Pulmonary artery endothelial cell (primary cell): ENCODE results near the gene PDE11A. TPM values are rescaled to one million over a fixed set of nuclear protein-coding genes. Genes with fewer than 3 reads are reported as not detected.
A peak's percentile ranks its signal among the peaks of the same experiment; 100 is the strongest.

ENCODE experiments used
- DNase-seq: peaks from one replicate; pipeline ENCODE4 v3.0.0-alpha.2; 2011; ENCODE audit warnings: low read depth, low spot score
- total RNA-seq: library from RNA; depleted of rRNA; stranded (reverse); fragments of >200 nt; gene quantifications from 2 replicates; pipeline ENCODE4 v1.2.3, GENCODE V29; 2014

Gene PDE11A
- total RNA-seq, 1 donor from 2014 or later: under 0.01 TPM

- DNase-seq: no peak
Observed at GRCh38 chr2:177602611-177603164, 469.9 kb downstream of the PDE11A start.

- no peak for DNase-seq
Observed at GRCh38 chr2:177600917-177601316, 471.7 kb downstream of the PDE11A start.

- no peak for DNase-seq
Observed at GRCh38 chr2:177599956-177600355, 472.6 kb downstream of the PDE11A start.

GRCh38 chr2:177599139-177599688 lies 473.4 kb downstream of the PDE11A start:
- DNase-seq: peak; percentile 63

GRCh38 chr2:177598326-177599138 lies 474.0 kb downstream of the PDE11A start:
- no peak for DNase-seq

- no peak for DNase-seq
Observed at GRCh38 chr2:177597759-177598158, 474.8 kb downstream of the PDE11A start.

- DNase-seq: no peak
Observed at GRCh38 chr2:177596866-177597265, 475.7 kb downstream of the PDE11A start.

GRCh38 chr2:177595126-177595845 lies 477.3 kb downstream of the PDE11A start:
- DNase-seq: no peak

GRCh38 chr2:177593402-177593801 lies 479.2 kb downstream of the PDE11A start:
- no peak for DNase-seq

GRCh38 chr2:177592945-177593344 lies 479.6 kb downstream of the PDE11A start:
- DNase-seq: no peak

- DNase-seq: no peak
Observed at GRCh38 chr2:177592397-177592796, 480.2 kb downstream of the PDE11A start.

GRCh38 chr2:177589186-177589585 lies 483.4 kb downstream of the PDE11A start:
- no peak for DNase-seq

GRCh38 chr2:177588671-177589070 lies 483.9 kb downstream of the PDE11A start:
- DNase-seq: no peak

GRCh38 chr2:177587371-177587770 lies 485.2 kb downstream of the PDE11A start:
- DNase-seq: no peak

- DNase-seq: no peak
Observed at GRCh38 chr2:177586154-177586553, 486.4 kb downstream of the PDE11A start.

GRCh38 chr2:177585234-177585863 lies 487.2 kb downstream of the PDE11A start:
- no peak for DNase-seq

- no peak for DNase-seq
Observed at GRCh38 chr2:177584030-177584692, 488.4 kb downstream of the PDE11A start.

GRCh38 chr2:177582000-177582399 lies 490.6 kb downstream of the PDE11A start:
- DNase-seq: no peak

GRCh38 chr2:177579486-177580036 lies 493.0 kb downstream of the PDE11A start:
- no peak for DNase-seq

GRCh38 chr2:177578454-177578853 lies 494.1 kb downstream of the PDE11A start:
- no peak for DNase-seq

- DNase-seq: no peak
Observed at GRCh38 chr2:177577075-177577474, 495.5 kb downstream of the PDE11A start.
